SU-DHL-6 (cell line): ENCODE data around the gene CCDC40.

Experiments
- H2AFZ ChIP-seq: fragments of 200-600 bp; sonication (generic); 2 replicates; pipeline ENCODE4 v1.6.1; 2014; ENCODE audit warnings: low read depth, mild to moderate bottlenecking, moderate library complexity, mixed read lengths, antibody characterized with exemption, low read length; ENCODE audit not compliant: severe bottlenecking
- H3F3A ChIP-seq: fragments of 200-600 bp; shearing (Covaris generic); 2 replicates; pipeline ENCODE4 v1.6.0; 2016; ENCODE audit warnings: antibody characterized with exemption, mild to moderate bottlenecking; ENCODE audit not compliant: insufficient read depth
- H3K27ac ChIP-seq: fragments of 200-600 bp; sonication (generic); 2 replicates; pipeline ENCODE4 v1.5.1; 2016; ENCODE audit warnings: low read depth, mild to moderate bottlenecking, low read length, moderate library complexity, mixed read lengths
- H3K27me3 ChIP-seq: fragments of 200-600 bp; sonication (generic), shearing (Covaris generic); 2 replicates; pipeline ENCODE4 v1.6.0; 2014; ENCODE audit warnings: mild to moderate bottlenecking, low read length
- H3K36me3 ChIP-seq: fragments of 200-600 bp; sonication (generic); 2 replicates; pipeline ENCODE4 v1.6.1; 2014; ENCODE audit warnings: mild to moderate bottlenecking, low read length, mixed read lengths
- H3K4me2 ChIP-seq: fragments of 300-600, 200-600 bp; shearing (Covaris generic), sonication (generic); 2 replicates; pipeline ENCODE4 v1.6.0; 2014; ENCODE audit warnings: low read length, low read depth, mild to moderate bottlenecking; ENCODE audit not compliant: poor library complexity, severe bottlenecking
- H3K4me3 ChIP-seq: fragments of 200-600 bp; sonication (generic); 2 replicates; pipeline ENCODE4 v1.5.1; 2014; ENCODE audit warnings: antibody characterized with exemption, low read length, mild to moderate bottlenecking, mixed read lengths; ENCODE audit not compliant: insufficient read depth, poor library complexity, severe bottlenecking
- H3K79me2 ChIP-seq: fragments of 200-600 bp; sonication (generic); 2 replicates; pipeline ENCODE4 v1.6.1; 2014; ENCODE audit warnings: mild to moderate bottlenecking, low read length, moderate library complexity; ENCODE audit not compliant: insufficient read depth
- H3K9ac ChIP-seq: fragments of 200-600 bp; sonication (generic); 2 replicates; pipeline ENCODE4 v1.7.0; 2014; ENCODE audit warnings: mild to moderate bottlenecking, low read length
- H3K9me2 ChIP-seq: fragments of 200-600 bp; sonication (generic); replicated peaks from 2 replicates; pipeline ENCODE4 v1.6.1; 2014; ENCODE audit warnings: low read length; ENCODE audit not compliant: insufficient read depth
- H3K9me3 ChIP-seq: fragments of 200-600 bp; sonication (generic); 2 replicates; pipeline ENCODE4 v1.6.1; 2014; ENCODE audit warnings: low read length, mixed read lengths; ENCODE audit not compliant: insufficient read depth
- H4K20me1 ChIP-seq: fragments of 200-600 bp; sonication (generic); 2 replicates; pipeline ENCODE4 v1.6.1; 2014; ENCODE audit warnings: low read depth, mild to moderate bottlenecking, antibody characterized with exemption, low read length, moderate library complexity, mixed read lengths
- EZH2phosphoT487 ChIP-seq: fragments of 200-600 bp; sonication (generic), shearing (Covaris generic); conservative IDR thresholded peaks from 2 replicates; pipeline ENCODE4 v1.6.1; 2018; ENCODE audit warnings: mild to moderate bottlenecking, antibody characterized with exemption, low read length, moderate library complexity, mixed read lengths
- TF ChIP-seq, protein P1 (sequence below): fragments of 200-600 bp; sonication (generic); IDR thresholded peaks from one replicate; pipeline ENCODE4 v1.5.1; 2017; ENCODE audit warnings: antibody characterized with exemption, mild to moderate bottlenecking, low read length, moderate library complexity; ENCODE audit not compliant: insufficient read depth, poor library complexity, severe bottlenecking

The CCDC40 gene

DNA sequence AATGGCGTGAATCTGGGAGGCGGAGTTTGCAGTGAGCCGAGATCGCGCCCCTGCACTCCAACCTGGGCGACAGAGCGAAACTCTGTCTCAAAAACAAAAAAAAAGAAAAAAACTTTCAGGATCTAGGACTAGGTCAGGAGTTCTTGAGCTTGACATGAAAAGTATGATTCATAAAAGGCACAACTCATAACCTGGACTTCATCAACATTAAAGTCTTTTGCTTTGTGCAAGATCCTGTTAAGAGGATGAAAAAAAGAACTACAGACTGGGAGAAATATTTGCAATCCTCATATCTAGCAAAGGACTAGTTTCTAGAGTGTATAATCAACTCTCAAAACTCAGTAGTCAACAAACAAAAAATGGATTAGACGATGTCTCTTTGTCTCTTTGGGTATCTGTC lies 40.7 kb upstream of the CCDC40 start:
- Histone ChIP-seq H3K9me3 (no peaks in the 10 kb centered on the region), H2AFZ (no peak overlapping the region), H3K4me3 (no peak overlapping the region), H3K36me3 (no peaks in the 10 kb centered on the region), H3K79me2 (no peaks in the 10 kb centered on the region), H4K20me1 (no peaks in the 10 kb centered on the region), H3K27ac (no peak overlapping the region), H3K9me2 (no peaks in the 10 kb centered on the region), H3K4me2 (no peak overlapping the region), H3F3A (no peaks in the 10 kb centered on the region), H3K9ac (no peak overlapping the region), H3K27me3 (no peaks in the 10 kb centered on the region)
- no peak for TF ChIP-seq EZH2phosphoT487
- TF ChIP-seq, protein P1, sequence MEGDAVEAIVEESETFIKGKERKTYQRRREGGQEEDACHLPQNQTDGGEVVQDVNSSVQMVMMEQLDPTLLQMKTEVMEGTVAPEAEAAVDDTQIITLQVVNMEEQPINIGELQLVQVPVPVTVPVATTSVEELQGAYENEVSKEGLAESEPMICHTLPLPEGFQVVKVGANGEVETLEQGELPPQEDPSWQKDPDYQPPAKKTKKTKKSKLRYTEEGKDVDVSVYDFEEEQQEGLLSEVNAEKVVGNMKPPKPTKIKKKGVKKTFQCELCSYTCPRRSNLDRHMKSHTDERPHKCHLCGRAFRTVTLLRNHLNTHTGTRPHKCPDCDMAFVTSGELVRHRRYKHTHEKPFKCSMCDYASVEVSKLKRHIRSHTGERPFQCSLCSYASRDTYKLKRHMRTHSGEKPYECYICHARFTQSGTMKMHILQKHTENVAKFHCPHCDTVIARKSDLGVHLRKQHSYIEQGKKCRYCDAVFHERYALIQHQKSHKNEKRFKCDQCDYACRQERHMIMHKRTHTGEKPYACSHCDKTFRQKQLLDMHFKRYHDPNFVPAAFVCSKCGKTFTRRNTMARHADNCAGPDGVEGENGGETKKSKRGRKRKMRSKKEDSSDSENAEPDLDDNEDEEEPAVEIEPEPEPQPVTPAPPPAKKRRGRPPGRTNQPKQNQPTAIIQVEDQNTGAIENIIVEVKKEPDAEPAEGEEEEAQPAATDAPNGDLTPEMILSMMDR, result no peak

DNA sequence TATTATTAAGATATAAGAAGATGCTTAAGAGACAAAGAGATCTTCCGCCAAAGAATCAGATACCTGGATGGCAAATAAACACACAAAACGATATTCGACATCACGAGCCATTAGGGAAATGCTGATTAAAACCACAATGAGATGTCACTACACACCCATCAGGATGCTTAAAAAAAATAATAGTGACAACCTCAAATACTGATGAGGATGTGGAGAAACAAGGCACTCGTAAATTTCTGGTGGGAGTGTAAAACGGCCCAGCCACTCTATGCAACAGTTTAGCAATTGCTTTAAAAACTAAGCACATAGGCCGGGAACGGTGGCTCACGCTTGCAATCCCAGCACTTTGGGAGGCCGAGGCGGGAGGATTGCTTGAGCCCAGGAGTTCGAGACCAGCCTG lies 40.2 kb upstream of the CCDC40 start:
- H4K20me1 ChIP-seq, result no peaks in the 10 kb centered on the region
- no peaks in the 10 kb centered on the region for H3K79me2 ChIP-seq
- H2AFZ ChIP-seq, result no peak overlapping the region
- H3F3A ChIP-seq, result no peaks in the 10 kb centered on the region
- no peak overlapping the region for H3K27ac ChIP-seq
- TF ChIP-seq, protein P1, result no peak
- TF ChIP-seq EZH2phosphoT487, result no peak
- H3K36me3 ChIP-seq, result no peaks in the 10 kb centered on the region
- no peak overlapping the region for H3K4me2 ChIP-seq
- H3K9me2 ChIP-seq, result no peaks in the 10 kb centered on the region
- no peaks in the 10 kb centered on the region for H3K27me3 ChIP-seq
- H3K4me3 ChIP-seq, result no peak overlapping the region
- no peaks in the 10 kb centered on the region for H3K9me3 ChIP-seq
- no peak overlapping the region for H3K9ac ChIP-seq

DNA sequence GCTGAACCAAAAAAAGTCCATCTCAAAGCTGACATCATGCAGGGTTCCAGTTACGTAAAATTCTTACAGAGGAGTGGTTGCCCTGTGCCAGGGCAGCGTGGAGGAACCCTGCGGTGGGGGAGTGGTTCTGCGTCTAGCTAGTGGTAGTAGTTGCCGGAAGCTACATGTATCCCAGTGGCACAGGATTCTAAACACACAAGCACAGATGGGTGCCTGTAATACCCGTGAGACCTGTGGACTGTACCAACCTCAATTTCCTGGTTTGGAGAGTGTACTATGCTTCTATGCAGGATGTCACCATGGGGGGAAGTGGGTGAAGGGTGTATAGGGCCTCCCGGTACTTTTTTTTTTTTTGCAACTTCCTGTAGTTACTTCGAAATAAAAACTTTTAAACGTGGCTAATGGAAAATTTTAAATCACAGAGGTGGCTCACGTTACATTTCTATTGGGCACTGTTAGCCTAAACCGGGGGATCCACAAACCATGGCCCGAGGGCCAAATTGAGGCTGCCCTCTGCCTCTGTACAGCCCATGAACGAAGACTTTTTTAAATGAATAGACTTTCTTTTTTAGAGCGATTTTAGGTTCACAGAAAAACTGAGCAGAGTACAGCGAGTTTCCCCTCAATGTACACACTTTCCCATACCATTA lies 39.3 kb upstream of the CCDC40 start:
- H3F3A ChIP-seq, result no peaks in the 10 kb centered on the region
- no peaks in the 10 kb centered on the region for H3K79me2 ChIP-seq
- H4K20me1 ChIP-seq, result no peaks in the 10 kb centered on the region
- no peaks in the 10 kb centered on the region for H3K36me3 ChIP-seq
- H3K9me2 ChIP-seq, result no peaks in the 10 kb centered on the region
- H3K9ac ChIP-seq, result no peak overlapping the region
- no peak overlapping the region for H2AFZ ChIP-seq
- H3K4me2 ChIP-seq, result no peak overlapping the region
- no peaks in the 10 kb centered on the region for H3K27me3 ChIP-seq
- H3K4me3 ChIP-seq, result no peak overlapping the region
- no peak overlapping the region for H3K27ac ChIP-seq
- no peaks in the 10 kb centered on the region for H3K9me3 ChIP-seq
- TF ChIP-seq, protein P1, result no peak
- no peak for TF ChIP-seq EZH2phosphoT487
